Mucosa of descending colon (tissue), 3 donors: ENCODE data around the gene CDON. TPM values are rescaled to one million over a fixed set of nuclear protein-coding genes. Genes with fewer than 3 reads are reported as not detected.

Source experiments
- ATAC-seq: fragments of 200-7000 bp; cut with Tn5 transposase; one replicate; pipeline ENCODE4 v1.9.1; 2020; ENCODE audit warnings: mild to moderate bottlenecking, moderate library complexity
- DNase-seq, 3 donors: peaks; one replicate each; pipeline ENCODE4 v3.0.0-alpha.2; 2020
- H3K36me3 ChIP-seq: fragments of 200-600 bp; one replicate; pipeline ENCODE4 v1.8.0; 2021; ENCODE audit warnings: low read depth, mild to moderate bottlenecking
- H3K4me1 ChIP-seq: fragments of 200-600 bp; one replicate; pipeline ENCODE4 v1.8.0; 2021; ENCODE audit warnings: low read depth, mild to moderate bottlenecking
- H3K4me3 ChIP-seq: fragments of 200-600 bp; one replicate; pipeline ENCODE4 v1.8.0; 2021; ENCODE audit warnings: mild to moderate bottlenecking
- H3K9me3 ChIP-seq: fragments of 200-600 bp; one replicate; pipeline ENCODE4 v1.8.0; 2021; ENCODE audit warnings: mild to moderate bottlenecking
- intact Hi-C, 2 donors: fragments of 100-400 bp; cut with DNase I in 1 of 2; cut with micrococcal nuclease in 1 of 2; formaldehyde crosslinking; loops; one replicate each; pipeline versions ENCODE4 v1.11.0 to v1.11.1; 2022; cut with DNase I, micrococcal nuclease
- total RNA-seq, 3 donors: library from RNA; stranded (reverse); fragmentation: NEBNext Ultra II Directional in 2 of 3; extraction: Animal tissue kit (Norgen Biotek cat#: 25700) in 2 of 3; gene quantifications; one replicate each; pipeline versions ENCODE4 v1.2.1 to v1.2.4, GENCODE V29; 2021 to 2023
- TF ChIP-seq, protein P1 (sequence below): fragments of 200-600 bp; IDR thresholded peaks from one replicate; pipeline ENCODE4 v1.8.0; 2022; ENCODE audit warnings: antibody characterized with exemption, mild to moderate bottlenecking
- donor health status: DM: no; HTN: no; CAD: no; lungs with moderate emphysema.
- donor health status: DM: no; HTN: no; CAD: no.
- donor health status: DM: no; HTN: yes; CAD: no.

Gene CDON
- total RNA-seq, 3 donors from 2014 or later = 3.8 to 91.6 (median 6.6) TPM

DNA sequence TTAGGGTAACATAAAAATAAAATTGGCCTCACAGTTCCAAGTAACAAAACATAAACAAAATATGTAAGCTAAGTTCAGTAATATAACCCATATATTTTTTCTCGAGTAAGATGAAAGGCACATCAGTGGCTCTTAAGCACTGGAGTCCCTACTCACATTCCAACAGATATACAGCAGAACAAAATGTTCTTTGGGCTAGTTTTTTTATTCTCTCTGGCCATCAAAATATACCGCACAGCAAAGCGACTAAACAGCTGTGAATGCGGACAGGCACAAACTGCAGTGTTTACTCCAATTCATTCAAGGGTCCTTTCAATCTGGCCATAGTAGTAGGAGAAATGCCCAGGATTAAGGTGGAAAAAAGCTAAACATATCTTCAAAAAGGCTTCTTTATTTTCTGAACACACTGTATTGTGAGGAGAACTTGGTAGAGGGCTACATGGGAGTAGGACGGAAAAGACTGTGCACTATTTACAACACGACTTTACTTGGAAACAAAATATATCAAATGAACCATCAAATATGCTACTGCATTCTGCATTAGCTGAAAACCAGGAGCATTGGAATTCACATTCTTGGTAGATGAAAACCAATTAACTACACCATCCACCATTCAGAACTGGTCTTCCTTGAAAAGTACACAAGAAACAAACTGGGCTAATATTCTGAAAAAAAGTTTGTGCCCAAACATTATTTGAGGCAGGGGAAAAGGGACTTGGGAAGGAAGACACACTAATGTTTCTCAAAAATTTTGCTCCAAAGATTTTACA lies 4.4 kb downstream of the CDON start:
- H3K36me3 ChIP-seq = no peaks in the 10 kb centered on the region
- no peak overlapping the region for H3K4me3 ChIP-seq
- TF ChIP-seq, protein P1, sequence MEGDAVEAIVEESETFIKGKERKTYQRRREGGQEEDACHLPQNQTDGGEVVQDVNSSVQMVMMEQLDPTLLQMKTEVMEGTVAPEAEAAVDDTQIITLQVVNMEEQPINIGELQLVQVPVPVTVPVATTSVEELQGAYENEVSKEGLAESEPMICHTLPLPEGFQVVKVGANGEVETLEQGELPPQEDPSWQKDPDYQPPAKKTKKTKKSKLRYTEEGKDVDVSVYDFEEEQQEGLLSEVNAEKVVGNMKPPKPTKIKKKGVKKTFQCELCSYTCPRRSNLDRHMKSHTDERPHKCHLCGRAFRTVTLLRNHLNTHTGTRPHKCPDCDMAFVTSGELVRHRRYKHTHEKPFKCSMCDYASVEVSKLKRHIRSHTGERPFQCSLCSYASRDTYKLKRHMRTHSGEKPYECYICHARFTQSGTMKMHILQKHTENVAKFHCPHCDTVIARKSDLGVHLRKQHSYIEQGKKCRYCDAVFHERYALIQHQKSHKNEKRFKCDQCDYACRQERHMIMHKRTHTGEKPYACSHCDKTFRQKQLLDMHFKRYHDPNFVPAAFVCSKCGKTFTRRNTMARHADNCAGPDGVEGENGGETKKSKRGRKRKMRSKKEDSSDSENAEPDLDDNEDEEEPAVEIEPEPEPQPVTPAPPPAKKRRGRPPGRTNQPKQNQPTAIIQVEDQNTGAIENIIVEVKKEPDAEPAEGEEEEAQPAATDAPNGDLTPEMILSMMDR = no peak
- DNase-seq (no peak), ATAC-seq (no peak)
- H3K9me3 ChIP-seq = no peaks in the 10 kb centered on the region
- intact Hi-C loops = no loop called here
- H3K4me1 ChIP-seq = peaks cover 5% of the 10 kb centered on the region

DNA sequence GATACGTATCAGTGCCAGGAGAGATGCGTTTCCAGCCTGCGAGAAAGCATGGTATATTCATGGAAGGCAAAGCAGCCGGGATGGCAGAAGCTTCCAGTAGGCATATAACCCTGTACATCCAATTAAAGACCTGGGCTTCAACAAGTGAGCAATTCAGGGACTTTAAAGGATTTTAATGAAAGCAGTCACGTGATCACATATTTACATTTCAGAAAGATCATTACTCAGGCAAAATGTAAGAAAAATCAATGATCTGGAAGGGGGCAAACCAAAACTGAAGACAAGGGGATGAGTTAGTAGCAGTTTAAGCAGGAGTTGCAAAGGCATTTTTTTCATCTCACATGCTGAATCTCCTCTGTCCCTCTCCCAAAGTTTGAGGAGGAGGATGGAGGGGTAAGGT lies 7.8 kb downstream of the CDON start:
- DNase-seq (no peak), ATAC-seq (no peak)
- no peaks in the 10 kb centered on the region for H3K9me3 ChIP-seq
- peaks cover 5% of the 10 kb centered on the region for H3K4me1 ChIP-seq
- H3K36me3 ChIP-seq = no peaks in the 10 kb centered on the region
- TF ChIP-seq, protein P1 = no peak
- H3K4me3 ChIP-seq = no peak overlapping the region
- intact Hi-C loops = no loop called here

DNA sequence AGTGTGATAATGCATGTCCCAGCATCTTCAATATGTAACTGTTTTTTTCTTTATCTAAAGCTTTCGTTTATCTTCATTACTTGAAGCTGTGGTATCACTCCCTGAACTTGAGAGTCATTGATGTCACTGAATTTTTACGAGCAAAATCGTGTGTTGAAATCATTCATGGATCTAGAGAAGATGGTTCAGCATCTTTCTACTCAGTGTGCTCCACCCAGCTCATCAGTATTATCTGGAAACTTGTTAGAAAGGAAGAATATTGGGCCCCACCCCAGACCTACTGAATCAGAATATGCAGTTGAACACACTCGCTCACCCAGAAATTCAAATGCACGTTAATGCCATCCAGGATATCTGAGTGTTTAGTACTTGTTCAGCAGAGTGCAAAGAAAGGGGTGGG lies 8.3 kb downstream of the CDON start:
- no peak for ATAC-seq
- DNase-seq = no peak
- TF ChIP-seq, protein P1 = no peak
- peaks cover 5% of the 10 kb centered on the region for H3K4me1 ChIP-seq
- no peaks in the 10 kb centered on the region for H3K9me3 ChIP-seq
- intact Hi-C loops = no loop called here
- H3K36me3 ChIP-seq = no peaks in the 10 kb centered on the region
- no peak overlapping the region for H3K4me3 ChIP-seq

DNA sequence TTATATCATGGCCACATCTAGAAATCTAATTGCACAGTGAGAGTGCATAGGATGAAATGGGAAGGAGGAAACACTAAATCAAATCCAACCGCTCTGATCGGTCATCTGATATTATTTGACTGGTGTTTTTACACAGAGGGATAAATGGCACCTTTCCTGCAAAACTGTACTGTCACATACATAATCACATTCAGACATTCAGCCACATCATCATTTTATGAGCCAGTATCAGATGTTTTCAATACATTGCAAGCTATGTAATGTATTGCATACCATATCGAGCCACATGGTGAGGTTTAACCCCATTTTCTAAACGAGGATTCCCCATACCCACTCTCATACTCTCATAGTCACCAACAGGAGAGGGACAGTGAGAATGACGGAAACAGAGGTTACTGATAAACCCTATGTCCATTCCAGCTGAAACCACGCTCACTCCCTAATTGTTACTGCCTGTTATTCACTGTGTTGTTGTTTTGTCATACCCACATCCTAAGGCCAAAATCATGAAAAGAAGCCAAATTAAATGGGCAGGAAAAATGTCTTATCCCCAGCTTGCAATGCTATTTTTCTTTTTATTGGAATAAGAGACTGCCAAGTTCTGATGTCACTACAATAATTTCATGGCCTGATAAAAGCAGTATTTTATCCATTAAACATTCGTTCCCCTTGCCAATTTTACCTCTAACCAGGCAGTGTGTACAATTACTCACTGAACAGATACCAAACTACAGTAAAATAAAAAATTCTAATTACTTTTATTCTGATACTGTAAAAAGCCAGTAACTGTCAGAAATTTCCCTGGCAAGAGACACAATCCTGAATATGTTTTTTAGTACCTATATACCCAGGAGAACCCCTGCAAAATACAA lies 9.0 kb downstream of the CDON start:
- intact Hi-C loops = no loop called here
- H3K36me3 ChIP-seq = no peaks in the 10 kb centered on the region
- TF ChIP-seq, protein P1 = no peak
- H3K4me3 ChIP-seq = no peak overlapping the region
- no peaks in the 10 kb centered on the region for H3K9me3 ChIP-seq
- ATAC-seq = no peak
- peaks cover 5% of the 10 kb centered on the region for H3K4me1 ChIP-seq
- no peak for DNase-seq

DNA sequence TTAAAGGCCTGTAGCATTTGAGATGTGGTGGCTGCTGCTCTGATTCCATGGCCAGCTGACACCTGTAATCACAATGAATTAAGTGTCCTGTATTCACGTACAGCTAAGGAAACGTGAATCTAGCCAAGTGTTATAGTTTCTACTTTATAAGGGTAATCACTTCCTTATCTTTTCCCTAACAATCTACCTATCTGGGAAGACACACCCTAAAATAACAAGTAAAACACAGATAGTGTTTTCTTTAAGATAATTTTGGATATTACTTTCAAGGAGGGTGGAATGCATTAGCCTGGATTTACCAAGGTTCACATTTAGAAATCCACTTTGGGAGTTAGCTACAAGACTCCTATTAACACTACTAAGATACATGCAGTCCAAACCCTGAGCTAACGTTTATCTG lies 11.5 kb downstream of the CDON start:
- intact Hi-C loops = no loop called here
- Histone ChIP-seq H3K36me3 (no peaks in the 10 kb centered on the region), H3K4me1 (peaks cover 5% of the 10 kb centered on the region), H3K9me3 (no peaks in the 10 kb centered on the region), H3K4me3 (no peak overlapping the region)
- TF ChIP-seq, protein P1 = no peak
- ATAC-seq (no peak), DNase-seq (no peak)
